ENCODE data around the gene PILRA.

- TF ChIP-seq MAX (IDR thresholded peaks at IDR 0.05; ENCODE audit: low read depth), result no peak
- no peak for TF ChIP-seq POLR2AphosphoS5 (IDR thresholded peaks at IDR 0.05; ENCODE audit: low read depth, low read length)
- no peak for TF ChIP-seq CHD2 (IDR thresholded peaks at IDR 0.05; ENCODE audit: low read length, partially characterized antibody)
- TF ChIP-seq JUND (IDR thresholded peaks at IDR 0.05), result no peak
- no peak for TF ChIP-seq CTCF (IDR thresholded peaks at IDR 0.05)
- TF ChIP-seq EZH2phosphoT487 (IDR thresholded peaks at IDR 0.05; ENCODE audit: borderline replicate concordance, low read depth), result no peak
Measured at GRCh38 chr7:100378114-100378755, 4.9 kb downstream of the PILRA start.

Data from SK-N-SH (cell line).